Activated B cell treated with CpG ODN at 0.5 μM for 24 hours (primary cell): ENCODE data around the gene RTP4. TPM values are rescaled to one million over a fixed set of nuclear protein-coding genes. Genes with fewer than 3 reads are reported as not detected.

ENCODE experiments used
- ATAC-seq: fragments of 200-7000 bp; cut with Tn5 transposase; one replicate; pipeline ENCODE4 v1.10.0; 2021; ENCODE audit warnings: low read depth, mild to moderate bottlenecking, moderate library complexity
- CTCF ChIA-PET: fragments of 350-600 bp; sonication (Branson Sonifier 250); formaldehyde crosslinking; loops from one replicate; lab custom pipeline; 2021; ENCODE audit warnings: antibody characterized with exemption; lab: Charles Lee
- POLR2A ChIA-PET: fragments of 350-600 bp; sonication (Branson Sonifier 250); formaldehyde crosslinking; loops from one replicate; lab custom pipeline; 2021; ENCODE audit warnings: antibody characterized with exemption; lab: Charles Lee
- DNase-seq: peaks from one replicate; pipeline ENCODE4 v3.0.0; 2022
- H3K27ac Mint-ChIP-seq: one replicate; pipeline ENCODE4 v1.8.0; 2020; ENCODE audit warnings: mixed read lengths
- H3K27me3 Mint-ChIP-seq: one replicate; pipeline ENCODE4 v1.8.0; 2021; ENCODE audit warnings: mixed read lengths
- H3K36me3 Mint-ChIP-seq: one replicate; pipeline ENCODE4 v1.8.0; 2021; ENCODE audit warnings: low read depth, mixed read lengths
- H3K4me1 Mint-ChIP-seq: one replicate; pipeline ENCODE4 v1.8.0; 2021; ENCODE audit warnings: mixed read lengths
- H3K4me3 Mint-ChIP-seq: one replicate; pipeline ENCODE4 v1.8.0; 2020; ENCODE audit warnings: mild to moderate bottlenecking, mixed read lengths
- H3K9me3 Mint-ChIP-seq: one replicate; pipeline ENCODE4 v1.8.0; 2020; ENCODE audit warnings: mixed read lengths
- intact Hi-C: fragments of 100-400 bp; cut with micrococcal nuclease; formaldehyde crosslinking; loops from one replicate; pipeline ENCODE4 v1.15.1; 2024
- total RNA-seq: library from RNA; stranded (reverse); gene quantifications from 2 replicates; pipeline ENCODE4 v1.2.3, GENCODE V29; 2022
- TF ChIP-seq, protein P1 (sequence below): fragments of 200-600 bp; IDR thresholded peaks from one replicate; pipeline ENCODE4 v1.8.0; 2022; ENCODE audit warnings: antibody characterized with exemption, mild to moderate bottlenecking

RTP4 gene
- total RNA-seq, 1 donor from 2014 or later, result 9.0 TPM

DNA sequence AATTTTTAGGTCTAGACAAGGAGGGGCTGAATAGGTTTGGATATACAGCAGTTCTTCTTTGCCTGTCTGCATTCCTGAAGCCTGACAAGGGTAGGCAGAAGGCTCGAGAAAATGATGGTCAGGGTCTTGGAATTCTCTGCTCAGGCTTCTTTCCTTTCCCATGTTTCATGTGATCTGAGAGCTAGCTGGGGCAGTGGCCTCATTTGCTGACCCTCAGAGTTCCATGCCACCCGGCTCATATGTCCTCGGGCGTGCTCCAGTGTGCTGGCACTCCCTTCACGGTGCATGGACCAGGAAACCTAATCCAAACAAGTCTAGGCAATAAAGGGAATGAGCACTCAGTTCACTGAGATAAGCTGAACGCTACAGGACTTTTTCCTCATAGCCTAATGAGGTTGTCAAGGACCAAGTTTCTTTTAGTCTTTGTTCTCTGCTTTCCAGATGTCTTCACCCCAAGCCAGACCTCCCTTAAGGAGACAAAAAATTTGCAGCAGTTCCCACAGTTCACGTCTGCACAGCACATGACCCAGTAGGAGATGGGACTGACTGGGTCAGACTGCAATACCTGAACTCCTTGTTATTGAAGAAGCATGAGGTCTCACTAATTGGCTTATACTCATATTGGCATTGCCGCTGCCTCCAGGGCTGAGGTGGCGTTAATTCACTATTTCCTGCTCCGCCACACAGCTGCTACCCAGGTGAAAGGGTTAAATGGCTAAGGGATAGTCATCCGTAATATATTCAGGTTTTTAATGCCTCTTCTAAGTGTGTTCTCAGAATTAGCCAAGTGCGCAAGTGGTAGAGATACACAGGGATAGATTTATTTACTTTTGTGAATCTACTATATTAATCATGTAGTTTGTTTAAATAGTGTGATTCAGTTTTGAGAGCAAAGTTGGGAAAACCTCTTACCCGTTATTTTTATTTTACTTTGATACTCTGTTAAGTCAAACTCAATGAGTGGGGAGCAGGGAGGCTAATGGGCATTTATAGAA, 15.3 kb upstream of the RTP4 start:
- intact Hi-C loops, result no loop called here
- H3K4me3 Mint-ChIP-seq, result no peak overlapping the region
- no peak overlapping the region for H3K27ac Mint-ChIP-seq
- POLR2A ChIA-PET, result no interaction called here
- no peaks in the 10 kb centered on the region for H3K9me3 Mint-ChIP-seq
- CTCF ChIA-PET, result no interaction called here
- H3K27me3 Mint-ChIP-seq, result peaks cover 8% of the 10 kb centered on the region
- ATAC-seq (no peak), DNase-seq (no peak)
- TF ChIP-seq, protein P1, sequence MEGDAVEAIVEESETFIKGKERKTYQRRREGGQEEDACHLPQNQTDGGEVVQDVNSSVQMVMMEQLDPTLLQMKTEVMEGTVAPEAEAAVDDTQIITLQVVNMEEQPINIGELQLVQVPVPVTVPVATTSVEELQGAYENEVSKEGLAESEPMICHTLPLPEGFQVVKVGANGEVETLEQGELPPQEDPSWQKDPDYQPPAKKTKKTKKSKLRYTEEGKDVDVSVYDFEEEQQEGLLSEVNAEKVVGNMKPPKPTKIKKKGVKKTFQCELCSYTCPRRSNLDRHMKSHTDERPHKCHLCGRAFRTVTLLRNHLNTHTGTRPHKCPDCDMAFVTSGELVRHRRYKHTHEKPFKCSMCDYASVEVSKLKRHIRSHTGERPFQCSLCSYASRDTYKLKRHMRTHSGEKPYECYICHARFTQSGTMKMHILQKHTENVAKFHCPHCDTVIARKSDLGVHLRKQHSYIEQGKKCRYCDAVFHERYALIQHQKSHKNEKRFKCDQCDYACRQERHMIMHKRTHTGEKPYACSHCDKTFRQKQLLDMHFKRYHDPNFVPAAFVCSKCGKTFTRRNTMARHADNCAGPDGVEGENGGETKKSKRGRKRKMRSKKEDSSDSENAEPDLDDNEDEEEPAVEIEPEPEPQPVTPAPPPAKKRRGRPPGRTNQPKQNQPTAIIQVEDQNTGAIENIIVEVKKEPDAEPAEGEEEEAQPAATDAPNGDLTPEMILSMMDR, result no peak
- H3K36me3 Mint-ChIP-seq, result no peaks in the 10 kb centered on the region
- H3K4me1 Mint-ChIP-seq, result no peaks in the 10 kb centered on the region

DNA sequence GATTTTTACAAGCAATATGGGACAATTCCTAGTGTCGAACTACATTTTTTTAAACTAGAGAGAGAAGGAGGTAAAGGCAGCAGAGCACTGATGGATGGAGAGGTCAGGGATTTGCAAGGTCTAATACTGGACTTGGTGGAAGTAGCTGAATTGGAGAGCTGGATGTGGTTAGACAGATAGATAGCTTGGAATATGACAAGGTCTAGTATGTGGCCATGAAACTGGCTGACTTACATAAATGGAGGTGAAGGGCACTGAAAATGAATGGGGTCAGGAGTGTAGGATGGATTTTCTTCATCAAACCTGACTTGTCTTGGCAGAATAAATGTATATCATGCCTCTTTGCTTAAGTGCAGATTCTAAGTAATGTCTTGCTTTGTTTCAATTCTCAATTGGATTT, 10.1 kb upstream of the RTP4 start:
- CTCF ChIA-PET, result no interaction called here
- Mint-ChIP-seq H3K4me1 (no peaks in the 10 kb centered on the region), H3K27ac (no peak overlapping the region), H3K9me3 (no peaks in the 10 kb centered on the region), H3K4me3 (no peak overlapping the region), H3K36me3 (no peaks in the 10 kb centered on the region), H3K27me3 (no peaks in the 10 kb centered on the region)
- DNase-seq, result no peak
- intact Hi-C loops, result no loop called here
- TF ChIP-seq, protein P1, result no peak
- no peak for ATAC-seq
- POLR2A ChIA-PET, result no interaction called here

DNA sequence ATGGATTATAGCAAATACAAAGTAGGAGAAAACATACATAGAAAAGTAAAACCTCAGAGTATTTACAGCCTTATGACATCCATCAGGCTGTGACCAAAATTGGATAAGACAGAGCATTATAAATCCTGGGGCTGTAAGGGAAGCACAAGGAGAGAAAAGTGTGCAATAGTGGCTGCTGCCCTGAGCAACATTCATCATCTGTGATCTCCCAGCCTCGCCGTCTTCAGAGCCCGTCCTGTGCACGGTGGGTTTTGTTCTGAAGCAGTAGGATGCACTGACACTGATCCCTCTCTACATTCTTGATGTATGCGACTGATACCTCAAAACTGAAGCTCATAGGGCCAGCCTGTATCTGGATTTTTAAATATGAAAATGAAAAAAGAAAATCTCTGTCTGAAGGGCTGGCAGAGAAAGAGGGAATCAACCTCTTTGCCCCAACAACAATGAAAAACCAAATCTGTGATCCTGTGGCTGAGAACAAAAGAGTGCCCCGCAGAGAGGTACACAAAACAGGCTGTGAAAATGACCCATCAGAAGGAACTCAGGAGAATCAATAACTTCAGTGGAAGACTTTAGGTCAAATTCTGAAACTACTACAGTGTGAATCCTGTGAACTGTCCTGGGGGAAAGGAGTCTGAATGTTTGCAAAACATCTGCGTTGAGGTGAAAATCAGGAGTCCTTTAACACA, 8.2 kb upstream of the RTP4 start:
- Mint-ChIP-seq H3K27me3 (no peaks in the 10 kb centered on the region), H3K36me3 (no peaks in the 10 kb centered on the region), H3K4me3 (no peak overlapping the region), H3K9me3 (no peaks in the 10 kb centered on the region), H3K4me1 (no peaks in the 10 kb centered on the region), H3K27ac (no peak overlapping the region)
- intact Hi-C loops, result loop anchor here (10.0 kb wide), 1 partner anchor 1415 kb away; no protein-coding TSS in a partner anchor
- CTCF ChIA-PET, result interaction anchor here (1.2 kb wide), 1 partner anchor 40 kb away, joined by 3 read pairs; no protein-coding TSS in a partner anchor
- POLR2A ChIA-PET, result no interaction called here
- ATAC-seq (no peak), DNase-seq (no peak)
- TF ChIP-seq, protein P1, result no peak

DNA sequence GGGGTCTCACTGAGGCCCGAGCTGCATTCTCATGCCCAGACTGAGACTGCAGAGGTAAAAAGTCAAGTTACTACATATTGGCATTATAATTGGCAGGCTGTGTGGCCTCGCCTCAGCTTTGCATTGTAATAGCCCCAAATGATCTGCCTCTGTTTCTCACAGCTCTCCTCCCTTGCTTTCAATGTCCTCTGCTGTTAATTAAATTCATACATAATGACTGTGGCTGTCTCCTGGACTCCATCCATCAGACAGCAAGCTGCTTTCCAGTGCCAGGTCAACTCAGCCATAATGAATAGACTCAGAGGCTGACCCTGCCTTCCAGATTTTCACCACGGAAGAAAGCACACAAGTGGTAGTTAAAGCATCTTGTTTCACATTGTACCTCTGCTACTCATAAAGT, 7.6 kb upstream of the RTP4 start:
- Mint-ChIP-seq H3K27ac (no peak overlapping the region), H3K4me3 (no peak overlapping the region), H3K4me1 (no peaks in the 10 kb centered on the region), H3K9me3 (no peaks in the 10 kb centered on the region), H3K36me3 (no peaks in the 10 kb centered on the region), H3K27me3 (no peaks in the 10 kb centered on the region)
- TF ChIP-seq, protein P1, result no peak
- CTCF ChIA-PET, result no interaction called here
- POLR2A ChIA-PET, result no interaction called here
- intact Hi-C loops, result loop anchor here (10.0 kb wide), 1 partner anchor 1416 kb away; no protein-coding TSS in a partner anchor
- DNase-seq, result no peak
- no peak for ATAC-seq

GRCh38 chr3:187361835-187362234, 6.3 kb upstream of the RTP4 start:
- intact Hi-C loops, result loop anchor here (10.0 kb wide), 1 partner anchor 1417 kb away; no protein-coding TSS in a partner anchor
- no peak overlapping the region for H3K27ac Mint-ChIP-seq
- H3K9me3 Mint-ChIP-seq, result no peaks in the 10 kb centered on the region
- H3K4me3 Mint-ChIP-seq, result no peak overlapping the region
- no peak for ATAC-seq
- H3K4me1 Mint-ChIP-seq, result no peaks in the 10 kb centered on the region
- ChIA-PET CTCF (no interaction called here), POLR2A (no interaction called here)
- no peaks in the 10 kb centered on the region for H3K36me3 Mint-ChIP-seq
- no peak for DNase-seq
- TF ChIP-seq, protein P1, result no peak
- H3K27me3 Mint-ChIP-seq, result no peaks in the 10 kb centered on the region
